GM21515 (cell line): ENCODE data around the gene UBE2F.
"Not testable (repeated sequence)": the region's sequence is repeated elsewhere in the genome, so short reads cannot be mapped to it uniquely, and the experiment has no call there.

Source experiments
- ATAC-seq: cut with Tn5 transposase; IDR thresholded peaks from one replicate; pipeline ENCODE4 v1.9.1; 2021; ENCODE audit not compliant: unreplicated experiment

The UBE2F gene

GRCh38 chr2:237943395-237944094 lies 23.3 kb upstream of the UBE2F start:
- no peak for ATAC-seq

GRCh38 chr2:237944302-237944701 lies 22.5 kb upstream of the UBE2F start:
- no peak for ATAC-seq

- ATAC-seq, result no peak
These were observed 20.4 kb upstream of the UBE2F start for GRCh38 chr2:237946423-237946822.

GRCh38 chr2:237951354-237951753 lies 15.5 kb upstream of the UBE2F start:
- ATAC-seq, result not testable (repeated sequence)

GRCh38 chr2:237951878-237952277 lies 14.9 kb upstream of the UBE2F start:
- no peak for ATAC-seq

- no peak for ATAC-seq
These were observed 14.0 kb upstream of the UBE2F start for GRCh38 chr2:237952851-237953250.

- no peak for ATAC-seq
These were observed 11.0 kb upstream of the UBE2F start for GRCh38 chr2:237955640-237956401.

GRCh38 chr2:237956402-237956736 lies 10.4 kb upstream of the UBE2F start:
- no peak for ATAC-seq

- ATAC-seq, result no peak
These were observed 5.2 kb upstream of the UBE2F start for GRCh38 chr2:237961637-237962036.

GRCh38 chr2:237962432-237963084 lies 4.3 kb upstream of the UBE2F start:
- no peak for ATAC-seq

GRCh38 chr2:237963490-237963991 lies 3.3 kb upstream of the UBE2F start:
- not testable (repeated sequence) for ATAC-seq

GRCh38 chr2:237964194-237964577 lies 2.6 kb upstream of the UBE2F start:
- ATAC-seq, result no peak

GRCh38 chr2:237964578-237965404 lies 2.0 kb upstream of the UBE2F start:
- no peak for ATAC-seq

GRCh38 chr2:237965844-237966243 lies 970 bp upstream of the UBE2F start:
- ATAC-seq, result not testable (repeated sequence)

GRCh38 chr2:237966250-237966564 lies 607 bp upstream of the UBE2F start:
- no peak for ATAC-seq

GRCh38 chr2:237967463-237967951 lies 693 bp downstream of the UBE2F start:
- no peak for ATAC-seq

GRCh38 chr2:237968048-237968862 lies 1.4 kb downstream of the UBE2F start:
- ATAC-seq, result peak; percentile 47

GRCh38 chr2:237971661-237972060 lies 4.8 kb downstream of the UBE2F start:
- ATAC-seq, result no peak

GRCh38 chr2:237972211-237972610 lies 5.4 kb downstream of the UBE2F start:
- ATAC-seq, result no peak

- no peak for ATAC-seq
These were observed 6.1 kb downstream of the UBE2F start for GRCh38 chr2:237972936-237973335.
